HL-60 (cell line): ENCODE measurements around the gene SHH.

ENCODE experiments used
- DNase-seq, 2 experiments: peaks; one replicate each; pipeline ENCODE4 v3.0.0-alpha.2; 2010 to 2020; ENCODE audit warnings: low read depth in 1 of 2, low spot score in 1 of 2
- H3K27ac ChIP-seq: fragments of 250-450 bp; sonication (Bioruptor Pico); replicated peaks from 2 replicates; pipeline ENCODE4 v1.5.1; 2020; ENCODE audit warnings: mild to moderate bottlenecking, moderate library complexity
- H3K27me3 ChIP-seq: fragments of 250-450 bp; sonication (Bioruptor Pico); 2 replicates; pipeline ENCODE4 v1.5.1; 2021; ENCODE audit warnings: mild to moderate bottlenecking, moderate library complexity; ENCODE audit not compliant: insufficient read depth, poor library complexity, severe bottlenecking
- H3K4me3 ChIP-seq: replicated peaks from 2 replicates; pipeline ENCODE4 v1.5.1; 2011; ENCODE audit warnings: mild to moderate bottlenecking, control low read depth, low read length; ENCODE audit not compliant: insufficient read depth
- CTCF ChIP-seq: IDR thresholded peaks from one replicate; pipeline ENCODE4 v1.5.1; 2011; ENCODE audit warnings: low read length, control low read depth, inconsistent platforms; ENCODE audit not compliant: insufficient read depth
- GABPA ChIP-seq: IDR thresholded peaks from 2 replicates; pipeline ENCODE4 v1.6.1; 2012; ENCODE audit warnings: low read depth
- POLR2AphosphoS5 ChIP-seq: IDR thresholded peaks from 2 replicates; pipeline ENCODE4 v1.6.1; 2012; ENCODE audit warnings: low read depth
- SPI1 ChIP-seq: IDR thresholded peaks from 2 replicates; pipeline ENCODE4 v1.6.1; 2012; ENCODE audit warnings: low read depth, mild to moderate bottlenecking, borderline replicate concordance
- long read RNA-seq: library from polyadenylated mRNA; unstranded; transcript quantifications from one replicate; pipeline ENCODE4 v2.0.0, GENCODE V29; 2020
- TF ChIP-seq, protein P1 (sequence below): IDR thresholded peaks from 2 replicates; pipeline ENCODE4 v1.6.1; 2012; ENCODE audit warnings: low read depth; ENCODE audit not compliant: insufficient replicate concordance

SHH gene
- long read RNA-seq, result 0 reads

DNA sequence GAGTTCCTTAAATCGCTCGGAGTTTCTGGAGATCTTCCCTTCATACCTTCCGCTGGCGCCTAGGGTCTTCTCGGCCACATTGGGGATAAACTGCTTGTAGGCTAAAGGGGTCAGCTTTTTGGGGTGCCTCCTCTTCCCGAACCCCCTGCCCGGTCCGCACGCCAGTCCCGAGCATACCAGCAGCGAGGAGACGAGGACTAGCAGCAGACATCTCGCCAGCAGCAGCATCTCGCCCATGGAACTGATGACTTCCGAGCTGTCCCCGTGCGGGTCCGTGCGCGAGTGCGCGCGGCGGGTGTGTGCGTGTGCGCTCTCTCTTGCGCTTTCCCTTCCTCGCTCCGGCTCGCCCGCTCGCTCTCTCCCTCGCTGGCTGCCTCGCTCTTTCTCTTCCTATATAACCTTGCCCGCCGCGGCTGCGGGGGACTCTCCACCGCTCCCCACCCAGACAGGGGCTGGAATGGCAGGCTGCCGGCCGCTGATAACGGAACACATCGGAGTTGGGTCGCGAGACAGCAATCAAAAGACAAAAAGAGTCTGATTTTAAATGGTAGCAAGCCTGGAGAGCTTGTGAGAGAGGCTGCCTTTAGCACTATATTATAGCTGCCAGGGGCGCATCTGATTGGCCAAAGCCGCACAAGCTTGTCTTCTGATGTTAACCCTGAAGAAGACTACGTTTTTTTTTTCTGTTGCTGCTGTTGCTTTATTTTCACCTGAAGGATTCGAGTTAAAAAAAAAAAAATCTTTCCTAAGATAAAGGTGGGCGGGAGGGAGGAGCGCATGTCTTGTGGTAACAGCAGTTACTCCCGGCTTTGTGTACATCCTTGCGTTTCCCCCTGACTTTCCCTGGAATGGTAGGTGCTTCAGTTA lies at the start of gene SHH:
Gene SHH (minus strand): TSS at position 569 of the 867 bp plus-strand sequence. CDS start 341 bp downstream, at position 228.
- no peak for DNase-seq
- peaks cover 63% of the 10 kb centered on the region for H3K27me3 ChIP-seq
- TF ChIP-seq POLR2AphosphoS5, result no peak
- no peak within 1 kb of the TSS for H3K4me3 ChIP-seq
- no peak within 1 kb of the TSS for H3K27ac ChIP-seq

DNA sequence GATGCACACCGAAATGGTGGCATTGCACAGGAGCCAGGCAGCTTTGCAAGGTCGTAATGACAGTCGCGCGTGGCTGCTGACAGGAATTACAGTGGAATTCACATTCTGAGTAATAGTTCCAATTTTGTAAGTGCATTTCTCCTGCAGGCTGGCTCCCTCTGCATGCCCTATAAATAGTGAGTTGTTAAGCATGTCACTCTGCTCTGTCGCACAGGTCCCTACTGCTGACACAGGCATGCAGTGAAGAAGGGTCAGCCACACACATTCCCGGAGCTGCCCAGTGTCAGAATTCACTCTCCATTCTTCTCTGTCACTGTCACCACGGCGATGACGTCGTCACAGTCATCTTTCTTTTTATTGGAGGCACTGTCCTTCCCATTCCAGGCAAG lies 49.2 kb upstream of the SHH start:
- Histone ChIP-seq H3K27me3 (no peaks in the 10 kb centered on the region), H3K27ac (no peak overlapping the region), H3K4me3 (no peak overlapping the region)
- no peak for DNase-seq
- TF ChIP-seq CTCF, result no peak
- no peak for TF ChIP-seq POLR2AphosphoS5
- TF ChIP-seq, protein P1, sequence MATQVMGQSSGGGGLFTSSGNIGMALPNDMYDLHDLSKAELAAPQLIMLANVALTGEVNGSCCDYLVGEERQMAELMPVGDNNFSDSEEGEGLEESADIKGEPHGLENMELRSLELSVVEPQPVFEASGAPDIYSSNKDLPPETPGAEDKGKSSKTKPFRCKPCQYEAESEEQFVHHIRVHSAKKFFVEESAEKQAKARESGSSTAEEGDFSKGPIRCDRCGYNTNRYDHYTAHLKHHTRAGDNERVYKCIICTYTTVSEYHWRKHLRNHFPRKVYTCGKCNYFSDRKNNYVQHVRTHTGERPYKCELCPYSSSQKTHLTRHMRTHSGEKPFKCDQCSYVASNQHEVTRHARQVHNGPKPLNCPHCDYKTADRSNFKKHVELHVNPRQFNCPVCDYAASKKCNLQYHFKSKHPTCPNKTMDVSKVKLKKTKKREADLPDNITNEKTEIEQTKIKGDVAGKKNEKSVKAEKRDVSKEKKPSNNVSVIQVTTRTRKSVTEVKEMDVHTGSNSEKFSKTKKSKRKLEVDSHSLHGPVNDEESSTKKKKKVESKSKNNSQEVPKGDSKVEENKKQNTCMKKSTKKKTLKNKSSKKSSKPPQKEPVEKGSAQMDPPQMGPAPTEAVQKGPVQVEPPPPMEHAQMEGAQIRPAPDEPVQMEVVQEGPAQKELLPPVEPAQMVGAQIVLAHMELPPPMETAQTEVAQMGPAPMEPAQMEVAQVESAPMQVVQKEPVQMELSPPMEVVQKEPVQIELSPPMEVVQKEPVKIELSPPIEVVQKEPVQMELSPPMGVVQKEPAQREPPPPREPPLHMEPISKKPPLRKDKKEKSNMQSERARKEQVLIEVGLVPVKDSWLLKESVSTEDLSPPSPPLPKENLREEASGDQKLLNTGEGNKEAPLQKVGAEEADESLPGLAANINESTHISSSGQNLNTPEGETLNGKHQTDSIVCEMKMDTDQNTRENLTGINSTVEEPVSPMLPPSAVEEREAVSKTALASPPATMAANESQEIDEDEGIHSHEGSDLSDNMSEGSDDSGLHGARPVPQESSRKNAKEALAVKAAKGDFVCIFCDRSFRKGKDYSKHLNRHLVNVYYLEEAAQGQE, result no peak
- no peak for TF ChIP-seq SPI1
- TF ChIP-seq GABPA, result no peak

DNA sequence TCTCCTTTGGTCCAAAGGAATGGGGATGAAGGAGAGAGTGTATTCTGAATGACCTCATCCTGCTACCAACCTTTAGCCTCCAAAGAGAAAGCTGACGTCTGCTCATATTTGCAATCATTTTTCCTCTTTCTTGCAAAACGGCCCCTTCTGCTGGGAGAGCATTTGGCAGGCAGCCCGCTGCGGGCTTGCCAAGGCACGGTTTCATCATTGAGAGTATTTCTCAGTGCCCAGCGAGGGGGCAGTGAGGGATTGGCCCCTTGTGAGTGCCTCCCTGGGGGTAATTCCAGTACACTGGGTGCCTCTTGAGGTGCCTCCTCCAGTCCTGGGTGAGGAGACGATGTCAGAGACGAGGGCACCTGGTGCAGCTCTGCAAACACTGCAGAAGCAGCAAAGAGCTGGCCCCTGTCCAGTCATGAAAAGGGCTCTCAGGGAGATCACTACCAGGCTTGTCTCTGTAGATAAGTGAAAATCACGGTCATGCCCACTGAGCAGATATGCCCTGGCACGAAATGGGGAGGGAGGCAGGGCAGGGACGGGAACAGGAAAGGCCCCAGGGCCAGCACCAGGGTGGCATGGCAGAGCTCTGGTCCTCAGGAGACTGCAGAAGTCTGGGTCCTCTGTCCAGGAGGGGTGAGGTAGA lies 48.7 kb upstream of the SHH start:
- peak in 1 of 2 experiments; percentile 14 for DNase-seq
- H3K27ac ChIP-seq, result no peak overlapping the region

More for the DNA sequence above, 48.7 kb upstream of the SHH start:
- TF ChIP-seq POLR2AphosphoS5, result no peak
- TF ChIP-seq SPI1, result no peak
- TF ChIP-seq CTCF, result no peak
- TF ChIP-seq, protein P1, result no peak
- TF ChIP-seq GABPA, result no peak
- no peak overlapping the region for H3K4me3 ChIP-seq
- H3K27me3 ChIP-seq, result no peaks in the 10 kb centered on the region
